ENCODE measurements around the gene GTPBP3.

- TF ChIP-seq POLR2AphosphoS5 (IDR thresholded peaks at IDR 0.05), result no peak
- TF ChIP-seq, protein P1, sequence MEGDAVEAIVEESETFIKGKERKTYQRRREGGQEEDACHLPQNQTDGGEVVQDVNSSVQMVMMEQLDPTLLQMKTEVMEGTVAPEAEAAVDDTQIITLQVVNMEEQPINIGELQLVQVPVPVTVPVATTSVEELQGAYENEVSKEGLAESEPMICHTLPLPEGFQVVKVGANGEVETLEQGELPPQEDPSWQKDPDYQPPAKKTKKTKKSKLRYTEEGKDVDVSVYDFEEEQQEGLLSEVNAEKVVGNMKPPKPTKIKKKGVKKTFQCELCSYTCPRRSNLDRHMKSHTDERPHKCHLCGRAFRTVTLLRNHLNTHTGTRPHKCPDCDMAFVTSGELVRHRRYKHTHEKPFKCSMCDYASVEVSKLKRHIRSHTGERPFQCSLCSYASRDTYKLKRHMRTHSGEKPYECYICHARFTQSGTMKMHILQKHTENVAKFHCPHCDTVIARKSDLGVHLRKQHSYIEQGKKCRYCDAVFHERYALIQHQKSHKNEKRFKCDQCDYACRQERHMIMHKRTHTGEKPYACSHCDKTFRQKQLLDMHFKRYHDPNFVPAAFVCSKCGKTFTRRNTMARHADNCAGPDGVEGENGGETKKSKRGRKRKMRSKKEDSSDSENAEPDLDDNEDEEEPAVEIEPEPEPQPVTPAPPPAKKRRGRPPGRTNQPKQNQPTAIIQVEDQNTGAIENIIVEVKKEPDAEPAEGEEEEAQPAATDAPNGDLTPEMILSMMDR (IDR thresholded peaks at IDR 0.05), result no peak
- no peak for TF ChIP-seq EP300 (IDR thresholded peaks at IDR 0.05)
- TF ChIP-seq POLR2A (IDR thresholded peaks at IDR 0.05), result no peak
These were observed 1.9 kb downstream of the GTPBP3 start for GRCh38 chr19:17339088-17339741.
